Gastrocnemius medialis (tissue), 4 donors: ENCODE results near the gene RIOX2. TPM values are rescaled to one million over a fixed set of nuclear protein-coding genes. Genes with fewer than 3 reads are reported as not detected.
"Not testable (repeated sequence)": the region's sequence is repeated elsewhere in the genome, so short reads cannot be mapped to it uniquely, and the experiment has no call there.

Experiments
- ATAC-seq, 2 donors: fragments of 150-250 bp; one replicate each; pipeline ENCODE4 v1.9.1; 2016
- DNase-seq, 2 donors: peaks; one replicate each; pipeline ENCODE4 v3.0.0-alpha.2; 2019
- H3K27ac ChIP-seq, 4 donors: fragments of 200-600 bp; sonication (generic); 1 replicate in 1 of 4; 2 replicates in 3 of 4; pipeline ENCODE4 v1.5.1; 2016 to 2018; ENCODE audit warnings: mild to moderate bottlenecking in 2 of 4, moderate library complexity in 1 of 4
- H3K27me3 ChIP-seq, 3 donors: fragments of 200-600 bp; sonication (generic) in 2 of 3; 1 replicate in 1 of 3; 2 replicates in 2 of 3; pipeline versions ENCODE4 v1.5.1 to v1.6.0; 2016 to 2019; ENCODE audit warnings: mild to moderate bottlenecking in 1 of 3, moderate library complexity in 1 of 3
- H3K36me3 ChIP-seq, 2 donors: fragments of 200-600 bp; sonication (generic) in 1 of 2; one replicate each; pipeline ENCODE4 v1.5.1; 2017 to 2018
- H3K4me1 ChIP-seq, 2 donors: fragments of 200-600 bp; sonication (generic) in 1 of 2; one replicate each; pipeline ENCODE4 v1.5.1; 2016 to 2017; ENCODE audit warnings: mild to moderate bottlenecking in 2 of 2
- H3K4me3 ChIP-seq, 4 donors: fragments of 200-600 bp; sonication (generic) in 3 of 4; 1 replicate in 1 of 4; 2 replicates in 3 of 4; pipeline ENCODE4 v1.5.1; 2016 to 2019; ENCODE audit warnings: mild to moderate bottlenecking in 2 of 4
- H3K9me3 ChIP-seq, 3 donors: fragments of 200-600 bp; sonication (generic) in 2 of 3; 1 replicate in 1 of 3; 2 replicates in 2 of 3; pipeline ENCODE4 v1.5.1; 2016 to 2019
- CTCF ChIP-seq, 5 experiments: fragments of 450-650 bp in 3 of 5; fragments of 200-600 bp in 2 of 5; sonication (generic) in 2 of 5; IDR thresholded peaks in 4 of 5; conservative IDR thresholded peaks in 1 of 5; 1 replicate in 4 of 5; 2 replicates in 1 of 5; pipeline ENCODE4 v1.5.1; 2016 to 2019; ENCODE audit warnings: antibody characterized with exemption in 5 of 5, mild to moderate bottlenecking in 3 of 5, moderate library complexity in 3 of 5
- POLR2A ChIP-seq, 2 donors: fragments of 450-650 bp; IDR thresholded peaks; one replicate each; pipeline ENCODE4 v1.6.1; 2017; ENCODE audit warnings: antibody characterized with exemption in 2 of 2, mild to moderate bottlenecking in 2 of 2, moderate library complexity in 2 of 2
- in situ Hi-C, 4 donors: fragments of 200-750 bp; cut with MboI; loops; one replicate each; pipeline versions ENCODE4 v1.15.0 to v1.8.0; 2017; ENCODE audit warnings: low sequenced_read_pairs in 4 of 4
- intact Hi-C: fragments of 100-400 bp; cut with DNase I; formaldehyde crosslinking; loops from one replicate; pipeline ENCODE4 v1.15.1; 2023; ENCODE audit warnings: low total_unique reads
- total RNA-seq, 4 donors: library from RNA; depleted of rRNA; stranded (reverse); fragments of >200 nt; gene quantifications; one replicate each; pipeline versions ENCODE4 v1.1.0 to v1.2.3, GENCODE V29; 2016

Gene RIOX2
- total RNA-seq, 4 donors from 2014 or later, result 27.4 to 57.3 (median 49.6) TPM

- H3K4me3 ChIP-seq, result no peak overlapping the region
- DNase-seq (no peak), ATAC-seq (no peak)
- in situ Hi-C loops (loop anchor here in 1 of 4 donors (10.0 kb wide), 1 partner anchor 59 kb away; no protein-coding TSS in a partner anchor), intact Hi-C loops (no loop called here)
- H3K9me3 ChIP-seq, result no peaks in the 10 kb centered on the region
- no peak overlapping the region for H3K27ac ChIP-seq
- no peaks in the 10 kb centered on the region for H3K36me3 ChIP-seq
- no peaks in the 10 kb centered on the region for H3K27me3 ChIP-seq
- TF ChIP-seq CTCF (IDR thresholded peaks at IDR 0.05 in 4 of 5, conservative IDR thresholded peaks at IDR 0.05 in 1 of 5) (no peak), POLR2A (IDR thresholded peaks at IDR 0.05) (no peak)
- H3K4me1 ChIP-seq, result no peaks in the 10 kb centered on the region
These were observed 41.4 kb upstream of the RIOX2 start for GRCh38 chr3:98013411-98014267.

GRCh38 chr3:98012979-98013378 lies 40.7 kb upstream of the RIOX2 start:
- Histone ChIP-seq H3K4me1 (no peaks in the 10 kb centered on the region), H3K9me3 (no peaks in the 10 kb centered on the region), H3K27me3 (no peaks in the 10 kb centered on the region), H3K4me3 (no peak overlapping the region), H3K36me3 (no peaks in the 10 kb centered on the region), H3K27ac (no peak overlapping the region)
- intact Hi-C loops, result no loop called here
- in situ Hi-C loops, result loop anchor here in 1 of 4 donors (10.0 kb wide), 1 partner anchor 58 kb away; no protein-coding TSS in a partner anchor
- TF ChIP-seq POLR2A (IDR thresholded peaks at IDR 0.05), result no peak
- no peak for TF ChIP-seq CTCF (IDR thresholded peaks at IDR 0.05 in 4 of 5, conservative IDR thresholded peaks at IDR 0.05 in 1 of 5)
- ATAC-seq (peak; percentile 26 to 33), DNase-seq (no peak)

- DNase-seq, H3K9me3 ChIP-seq, H3K27me3 ChIP-seq, H3K4me3 ChIP-seq, intact Hi-C loops, ATAC-seq, H3K36me3 ChIP-seq, H3K27ac ChIP-seq, H3K4me1 ChIP-seq: not testable (repeated sequence)
- in situ Hi-C loops, result loop anchor here in 1 of 4 donors (10.0 kb wide), 1 partner anchor 56 kb away; no protein-coding TSS in a partner anchor
These were observed 38.7 kb upstream of the RIOX2 start for GRCh38 chr3:98010883-98011449.

GRCh38 chr3:98010194-98010882 lies 38.1 kb upstream of the RIOX2 start:
- ATAC-seq (no peak), DNase-seq (no peak)
- no peaks in the 10 kb centered on the region for H3K36me3 ChIP-seq
- TF ChIP-seq CTCF (IDR thresholded peaks at IDR 0.05 in 4 of 5, conservative IDR thresholded peaks at IDR 0.05 in 1 of 5) (no peak), POLR2A (IDR thresholded peaks at IDR 0.05) (no peak)
- no peak overlapping the region for H3K4me3 ChIP-seq
- H3K27me3 ChIP-seq, result no peaks in the 10 kb centered on the region
- H3K9me3 ChIP-seq, result no peaks in the 10 kb centered on the region
- no peaks in the 10 kb centered on the region for H3K4me1 ChIP-seq
- in situ Hi-C loops, result loop anchor here in 1 of 4 donors (10.0 kb wide), 1 partner anchor 56 kb away; no protein-coding TSS in a partner anchor
- no peak overlapping the region for H3K27ac ChIP-seq
- intact Hi-C loops, result no loop called here

GRCh38 chr3:98008855-98009254 lies 36.6 kb upstream of the RIOX2 start:
- intact Hi-C loops, result no loop called here
- no peak for DNase-seq
- H3K4me1 ChIP-seq, result no peaks in the 10 kb centered on the region
- in situ Hi-C loops, result no loop called here
- no peak overlapping the region for H3K4me3 ChIP-seq
- TF ChIP-seq POLR2A (IDR thresholded peaks at IDR 0.05) (no peak), CTCF (IDR thresholded peaks at IDR 0.05 in 4 of 5, conservative IDR thresholded peaks at IDR 0.05 in 1 of 5) (no peak)
- H3K9me3 ChIP-seq, result no peaks in the 10 kb centered on the region
- no peak overlapping the region for H3K27ac ChIP-seq
- H3K27me3 ChIP-seq, result no peaks in the 10 kb centered on the region
- no peaks in the 10 kb centered on the region for H3K36me3 ChIP-seq
- no peak for ATAC-seq
